ENCODE results near the gene RALB. TPM values are rescaled to one million over a fixed set of nuclear protein-coding genes. Genes with fewer than 3 reads are reported as not detected.

RALB gene
- total RNA-seq, 1 donor from 2014 or later, result 52.7 TPM

GRCh38 chr2:120316528-120317179 lies 64.0 kb downstream of the RALB start:
- no peak for FAIRE-seq
- TF ChIP-seq, protein P1, sequence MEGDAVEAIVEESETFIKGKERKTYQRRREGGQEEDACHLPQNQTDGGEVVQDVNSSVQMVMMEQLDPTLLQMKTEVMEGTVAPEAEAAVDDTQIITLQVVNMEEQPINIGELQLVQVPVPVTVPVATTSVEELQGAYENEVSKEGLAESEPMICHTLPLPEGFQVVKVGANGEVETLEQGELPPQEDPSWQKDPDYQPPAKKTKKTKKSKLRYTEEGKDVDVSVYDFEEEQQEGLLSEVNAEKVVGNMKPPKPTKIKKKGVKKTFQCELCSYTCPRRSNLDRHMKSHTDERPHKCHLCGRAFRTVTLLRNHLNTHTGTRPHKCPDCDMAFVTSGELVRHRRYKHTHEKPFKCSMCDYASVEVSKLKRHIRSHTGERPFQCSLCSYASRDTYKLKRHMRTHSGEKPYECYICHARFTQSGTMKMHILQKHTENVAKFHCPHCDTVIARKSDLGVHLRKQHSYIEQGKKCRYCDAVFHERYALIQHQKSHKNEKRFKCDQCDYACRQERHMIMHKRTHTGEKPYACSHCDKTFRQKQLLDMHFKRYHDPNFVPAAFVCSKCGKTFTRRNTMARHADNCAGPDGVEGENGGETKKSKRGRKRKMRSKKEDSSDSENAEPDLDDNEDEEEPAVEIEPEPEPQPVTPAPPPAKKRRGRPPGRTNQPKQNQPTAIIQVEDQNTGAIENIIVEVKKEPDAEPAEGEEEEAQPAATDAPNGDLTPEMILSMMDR (IDR thresholded peaks at IDR 0.05; ENCODE audit: insufficient read depth, low read length, severe bottlenecking), result no peak
- H3K27me3 ChIP-seq (ENCODE audit: control insufficient read depth, insufficient read depth, low read length), result peaks cover 4% of the 10 kb centered on the region
- DNase-seq (ENCODE audit: low read depth), result no peak
- H3K36me3 ChIP-seq (ENCODE audit: control insufficient read depth, insufficient read depth, low read length), result no peaks in the 10 kb centered on the region
- no peak overlapping the region for H3K4me3 ChIP-seq (ENCODE audit: low read depth, low read length)

DNA sequence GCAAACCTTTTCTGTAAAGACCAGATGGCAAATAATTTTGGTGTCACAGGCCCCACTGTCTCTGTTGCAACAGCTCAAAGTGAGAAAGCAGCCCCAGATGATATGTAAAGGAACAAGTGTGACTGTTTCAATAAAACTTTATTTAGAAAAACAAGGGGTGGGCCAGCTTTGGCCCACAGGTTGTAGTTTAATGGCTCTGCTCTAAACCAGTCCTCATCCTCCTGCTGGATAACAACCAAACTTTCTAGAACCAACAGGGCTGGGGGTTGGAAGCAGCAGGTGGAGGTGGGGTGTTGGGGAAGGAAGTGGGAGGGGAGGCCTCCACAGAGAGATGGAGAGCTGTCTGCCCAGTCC lies 64.5 kb downstream of the RALB start:
- FAIRE-seq (no peak), DNase-seq (ENCODE audit: low read depth) (no peak)
- TF ChIP-seq, protein P1 (IDR thresholded peaks at IDR 0.05; ENCODE audit: insufficient read depth, low read length, severe bottlenecking), result no peak
- H3K4me3 ChIP-seq (ENCODE audit: low read depth, low read length), result no peak overlapping the region
- no peaks in the 10 kb centered on the region for H3K36me3 ChIP-seq (ENCODE audit: control insufficient read depth, insufficient read depth, low read length)
- H3K27me3 ChIP-seq (ENCODE audit: control insufficient read depth, insufficient read depth, low read length), result peaks cover 4% of the 10 kb centered on the region

DNA sequence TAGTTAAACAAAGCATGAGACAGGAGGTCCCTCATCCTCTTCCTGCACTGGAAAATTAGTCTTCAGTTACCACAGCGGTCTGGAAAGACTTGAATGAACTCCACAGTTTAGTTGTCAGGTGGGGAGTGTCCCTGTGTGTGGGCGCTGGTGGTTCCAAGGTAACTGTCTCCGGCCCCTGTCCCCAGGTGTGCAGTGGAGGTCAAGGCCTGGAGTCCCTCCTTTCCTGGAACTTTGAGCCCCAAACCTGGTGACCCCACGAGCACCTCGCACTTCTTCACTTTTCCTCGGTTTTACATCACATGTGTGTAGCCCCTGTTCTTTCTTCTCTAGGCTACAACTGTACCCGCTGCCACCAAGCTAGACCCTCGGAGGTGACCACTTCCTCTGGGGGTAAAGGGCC lies 65.3 kb downstream of the RALB start:
- H3K36me3 ChIP-seq (ENCODE audit: control insufficient read depth, insufficient read depth, low read length), result no peaks in the 10 kb centered on the region
- H3K4me3 ChIP-seq (ENCODE audit: low read depth, low read length), result no peak overlapping the region
- H3K27me3 ChIP-seq (ENCODE audit: control insufficient read depth, insufficient read depth, low read length), result peaks cover 4% of the 10 kb centered on the region
- TF ChIP-seq, protein P1 (IDR thresholded peaks at IDR 0.05; ENCODE audit: insufficient read depth, low read length, severe bottlenecking), result no peak
- DNase-seq (ENCODE audit: low read depth), result no peak
- FAIRE-seq, result no peak

- H3K27me3 ChIP-seq (ENCODE audit: control insufficient read depth, insufficient read depth, low read length), result peaks cover 4% of the 10 kb centered on the region
- H3K36me3 ChIP-seq (ENCODE audit: control insufficient read depth, insufficient read depth, low read length), result no peaks in the 10 kb centered on the region
- no peak for DNase-seq (ENCODE audit: low read depth)
- TF ChIP-seq, protein P1 (IDR thresholded peaks at IDR 0.05; ENCODE audit: insufficient read depth, low read length, severe bottlenecking), result no peak
- no peak for FAIRE-seq
- H3K4me3 ChIP-seq (ENCODE audit: low read depth, low read length), result no peak overlapping the region
Measured at GRCh38 chr2:120318626-120319025, 66.0 kb downstream of the RALB start.

- FAIRE-seq (no peak), DNase-seq (ENCODE audit: low read depth) (no peak)
- Histone ChIP-seq H3K4me3 (ENCODE audit: low read depth, low read length) (no peak overlapping the region), H3K36me3 (ENCODE audit: control insufficient read depth, insufficient read depth, low read length) (no peaks in the 10 kb centered on the region), H3K27me3 (ENCODE audit: control insufficient read depth, insufficient read depth, low read length) (peaks cover under 1% of the 10 kb centered on the region)
- TF ChIP-seq, protein P1 (IDR thresholded peaks at IDR 0.05; ENCODE audit: insufficient read depth, low read length, severe bottlenecking), result no peak
Measured at GRCh38 chr2:120319123-120319522, 66.5 kb downstream of the RALB start.
